C4-2B (cell line): ENCODE results near the gene RASGRF2.

ENCODE experiments used
- H3K27ac ChIP-seq: fragments of 450-650 bp; 2 replicates; pipeline ENCODE4 v1.5.1; 2017
- CTCF ChIP-seq: fragments of 450-650 bp; conservative IDR thresholded peaks from 2 replicates; pipeline ENCODE4 v1.5.1; 2017; ENCODE audit warnings: mild to moderate bottlenecking
- ZFX ChIP-seq: fragments of 450-650 bp; IDR thresholded peaks from 2 replicates; pipeline ENCODE4 v1.6.1; 2017

The RASGRF2 gene

GRCh38 chr5:81222285-81222684 is 262.1 kb downstream of the RASGRF2 start:
- no peak overlapping the region for H3K27ac ChIP-seq
- no peak for TF ChIP-seq CTCF
- no peak for TF ChIP-seq ZFX

GRCh38 chr5:81225463-81225862 is 265.3 kb downstream of the RASGRF2 start:
- no peak overlapping the region for H3K27ac ChIP-seq
- TF ChIP-seq CTCF (no peak), ZFX (no peak)

GRCh38 chr5:81226286-81226685 is 266.1 kb downstream of the RASGRF2 start:
- TF ChIP-seq CTCF: no peak
- TF ChIP-seq ZFX: no peak
- H3K27ac ChIP-seq: no peak overlapping the region

GRCh38 chr5:81226949-81227348 is 266.8 kb downstream of the RASGRF2 start:
- no peak for TF ChIP-seq ZFX
- no peak for TF ChIP-seq CTCF
- no peak overlapping the region for H3K27ac ChIP-seq

- no peak for TF ChIP-seq CTCF
- TF ChIP-seq ZFX: no peak
- H3K27ac ChIP-seq: no peak overlapping the region
These were observed 267.9 kb downstream of the RASGRF2 start for GRCh38 chr5:81228084-81228483.

GRCh38 chr5:81230416-81230815 is 270.3 kb downstream of the RASGRF2 start:
- TF ChIP-seq ZFX: no peak
- TF ChIP-seq CTCF: no peak
- H3K27ac ChIP-seq: no peak overlapping the region

- no peak overlapping the region for H3K27ac ChIP-seq
- TF ChIP-seq ZFX (no peak), CTCF (no peak)
These were observed 272.4 kb downstream of the RASGRF2 start for GRCh38 chr5:81232464-81233079.
